Neutrophil (primary cell): ENCODE measurements around the gene ZNF415.

Source experiments
- H3K27ac ChIP-seq: fragments of 200-600 bp; sonication (generic); 2 replicates; pipeline ENCODE4 v1.5.1; 2016; ENCODE audit warnings: mild to moderate bottlenecking, moderate library complexity
- H3K27me3 ChIP-seq: fragments of 200-600 bp; sonication (generic); 2 replicates; pipeline ENCODE4 v1.6.0; 2016; ENCODE audit warnings: mild to moderate bottlenecking
- H3K36me3 ChIP-seq: fragments of 200-600 bp; sonication (generic); 2 replicates; pipeline ENCODE4 v1.5.1; 2017
- H3K4me1 ChIP-seq, 2 experiments: fragments of 200-600 bp in 1 of 2; sonication (generic) in 1 of 2; 1 replicate in 1 of 2; 2 replicates in 1 of 2; pipeline versions ENCODE4 v1.5.1 to v1.6.1; 2013 to 2016; ENCODE audit warnings: low read depth in 1 of 2, low read length in 1 of 2, mild to moderate bottlenecking in 1 of 2, moderate library complexity in 1 of 2; ENCODE audit not compliant: control insufficient read depth in 1 of 2, insufficient read depth in 1 of 2
- H3K4me3 ChIP-seq, 2 experiments: fragments of 200-600 bp in 1 of 2; sonication (generic) in 1 of 2; 1 replicate in 1 of 2; 2 replicates in 1 of 2; pipeline ENCODE4 v1.5.1; 2013 to 2016; ENCODE audit warnings: low read depth in 1 of 2, low read length in 1 of 2, mild to moderate bottlenecking in 1 of 2, moderate library complexity in 1 of 2
- H3K9me3 ChIP-seq: fragments of 200-600 bp; sonication (generic); 2 replicates; pipeline ENCODE4 v1.5.1; 2016
- CTCF ChIP-seq: fragments of 200-600 bp; sonication (generic); IDR thresholded peaks from 2 replicates; pipeline ENCODE4 v1.5.1; 2016; ENCODE audit warnings: antibody characterized with exemption

Gene ZNF415

GRCh38 chr19:53091413-53092254 is 41.1 kb downstream of the ZNF415 start:
- H3K36me3 ChIP-seq, result peaks cover 63% of the 10 kb centered on the region
- H3K4me1 ChIP-seq, result peaks cover 0 to 4% of the 10 kb centered on the region in 2 experiments
- H3K9me3 ChIP-seq, result no peaks in the 10 kb centered on the region
- no peak for TF ChIP-seq CTCF
- H3K27me3 ChIP-seq, result no peaks in the 10 kb centered on the region
- no peak overlapping the region for H3K4me3 ChIP-seq
- no peak overlapping the region for H3K27ac ChIP-seq

GRCh38 chr19:53088091-53088490 is 44.6 kb downstream of the ZNF415 start:
- Histone ChIP-seq H3K9me3 (no peaks in the 10 kb centered on the region), H3K27ac (no peak overlapping the region), H3K4me1 (peaks cover 0 to 4% of the 10 kb centered on the region in 2 experiments), H3K4me3 (no peak overlapping the region), H3K27me3 (no peaks in the 10 kb centered on the region), H3K36me3 (peaks cover 92% of the 10 kb centered on the region)
- no peak for TF ChIP-seq CTCF

- Histone ChIP-seq H3K27ac (no peak overlapping the region), H3K4me1 (no peaks in the 10 kb centered on the region)
These were observed 45.8 kb downstream of the ZNF415 start for GRCh38 chr19:53086949-53087348.

GRCh38 chr19:53085496-53085895 is 47.2 kb downstream of the ZNF415 start:
- Histone ChIP-seq H3K27ac (no peak overlapping the region), H3K4me1 (no peaks in the 10 kb centered on the region), H3K27me3 (no peaks in the 10 kb centered on the region), H3K36me3 (peaks cover 78% of the 10 kb centered on the region), H3K9me3 (no peaks in the 10 kb centered on the region), H3K4me3 (no peak overlapping the region)
- TF ChIP-seq CTCF, result no peak

More at GRCh38 chr19:53086949-53087348, 45.8 kb downstream of the ZNF415 start:
- H3K4me3 ChIP-seq, result no peak overlapping the region
- H3K27me3 ChIP-seq, result no peaks in the 10 kb centered on the region
- H3K9me3 ChIP-seq, result no peaks in the 10 kb centered on the region
- no peak for TF ChIP-seq CTCF
- peaks cover 92% of the 10 kb centered on the region for H3K36me3 ChIP-seq

- Histone ChIP-seq H3K27me3 (no peaks in the 10 kb centered on the region), H3K4me3 (no peak overlapping the region), H3K9me3 (peaks cover 11% of the 10 kb centered on the region), H3K27ac (no peak overlapping the region), H3K36me3 (peaks cover 55% of the 10 kb centered on the region), H3K4me1 (no peaks in the 10 kb centered on the region)
- TF ChIP-seq CTCF, result no peak
These were observed 49.8 kb downstream of the ZNF415 start for GRCh38 chr19:53082929-53083328.
